IPS-NIHi7 (cell line): ENCODE data around the gene DNMT1.

Experiments
- DNase-seq: peaks from one replicate; pipeline ENCODE4 v3.0.0; 2012; ENCODE audit warnings: mixed read lengths; ENCODE audit errors: extremely low spot score

DNMT1 gene

GRCh38 chr19:10113964-10114650, 80.6 kb downstream of the DNMT1 start:
- DNase-seq: no peak

GRCh38 chr19:10113592-10113963, 81.2 kb downstream of the DNMT1 start:
- no peak for DNase-seq

- peak; percentile 75 for DNase-seq
Observed at GRCh38 chr19:10112895-10113591, 81.7 kb downstream of the DNMT1 start.

- DNase-seq: no peak
Observed at GRCh38 chr19:10112037-10112761, 82.6 kb downstream of the DNMT1 start.

GRCh38 chr19:10111405-10111811, 83.3 kb downstream of the DNMT1 start, which contains the start of gene P2RY11:
Gene P2RY11, plus strand, starts transcription at chr19:10111693. Its CDS starts 29 bp downstream, at chr19:10111722.
- no peak for DNase-seq

GRCh38 chr19:10110972-10111317, 83.8 kb downstream of the DNMT1 start:
- no peak for DNase-seq

- DNase-seq: no peak
Observed at GRCh38 chr19:10110076-10110971, 84.4 kb downstream of the DNMT1 start.

- DNase-seq: no peak
Observed at GRCh38 chr19:10109528-10109927, 85.2 kb downstream of the DNMT1 start.

GRCh38 chr19:10107817-10108367, 86.9 kb downstream of the DNMT1 start:
- DNase-seq: no peak

GRCh38 chr19:10107254-10107653, 87.5 kb downstream of the DNMT1 start:
- no peak for DNase-seq

GRCh38 chr19:10106100-10106936, 88.4 kb downstream of the DNMT1 start, which contains the start of gene PPAN:
Gene PPAN, plus strand, starts transcription at chr19:10106362. Its CDS starts 33 bp downstream, at chr19:10106395.
- DNase-seq: peak; percentile 99

- DNase-seq: no peak
Observed at GRCh38 chr19:10105509-10106099, 89.1 kb downstream of the DNMT1 start.

GRCh38 chr19:10104665-10105508, 89.9 kb downstream of the DNMT1 start:
- no peak for DNase-seq

GRCh38 chr19:10104130-10104513, 90.6 kb downstream of the DNMT1 start:
- no peak for DNase-seq

- DNase-seq: no peak
Observed at GRCh38 chr19:10102787-10103236, 91.9 kb downstream of the DNMT1 start.

- no peak for DNase-seq
Observed at GRCh38 chr19:10100163-10100785, 94.5 kb downstream of the DNMT1 start.

GRCh38 chr19:10096615-10096963, 98.2 kb downstream of the DNMT1 start:
- no peak for DNase-seq

- DNase-seq: peak; percentile 99
Observed at GRCh38 chr19:10095948-10096614, 98.7 kb downstream of the DNMT1 start.
